HK-2 (cell line): ENCODE results near the gene PCDHB9.

Source experiments
- DNase-seq: peaks from one replicate; pipeline ENCODE4 v3.0.0-alpha.2; 2018; ENCODE audit not compliant: unreplicated experiment

Gene PCDHB9

GRCh38 chr5:141236516-141237313, 49.8 kb downstream of the PCDHB9 start:
- DNase-seq, result no peak
